GM19438 (cell line): ENCODE measurements around the gene HERC2.
"Not testable (repeated sequence)": the region's sequence is repeated elsewhere in the genome, so short reads cannot be mapped to it uniquely, and the experiment has no call there.

Source experiments
- ATAC-seq: cut with Tn5 transposase; IDR thresholded peaks from one replicate; pipeline ENCODE4 v1.9.1; 2021; ENCODE audit warnings: low read depth; ENCODE audit not compliant: unreplicated experiment

The HERC2 gene

DNA sequence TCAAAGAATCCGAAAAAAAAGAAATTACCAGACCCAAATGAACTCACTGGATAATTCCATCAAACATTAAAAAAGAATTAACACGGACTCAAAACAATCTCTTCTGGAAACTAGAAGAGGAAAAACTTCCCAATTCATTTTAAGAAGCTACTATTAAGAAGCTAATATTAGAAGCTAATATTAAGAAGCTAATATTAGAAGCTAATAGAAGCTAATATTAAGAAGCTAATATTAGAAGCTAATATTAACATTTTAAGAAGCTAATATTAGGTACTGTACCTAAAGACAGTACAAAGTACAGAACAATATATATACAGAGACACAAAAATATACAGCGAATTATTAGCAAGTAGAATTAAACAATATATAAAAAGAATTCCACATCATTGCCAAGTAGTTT is 35.9 kb downstream of the HERC2 start:
- no peak for ATAC-seq

DNA sequence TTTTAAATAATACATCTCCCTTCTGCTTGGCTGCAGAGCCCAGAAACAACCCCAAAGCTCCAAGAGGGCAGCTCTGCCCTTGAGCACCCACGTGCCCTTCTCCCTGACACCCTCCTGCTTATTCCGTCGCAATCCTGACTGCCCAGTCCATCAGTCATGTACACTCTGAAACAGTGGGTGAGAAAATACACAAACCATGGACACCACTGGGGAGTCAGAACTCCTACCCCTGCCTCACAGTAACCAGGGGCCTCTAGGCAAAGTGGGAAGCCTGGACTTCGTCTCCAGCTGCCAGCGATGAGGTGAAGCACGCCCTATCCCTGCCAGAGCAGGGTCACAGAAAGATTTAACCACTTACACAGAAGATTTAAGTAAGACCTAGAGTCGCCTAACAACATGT is 40.1 kb downstream of the HERC2 start:
- no peak for ATAC-seq

DNA sequence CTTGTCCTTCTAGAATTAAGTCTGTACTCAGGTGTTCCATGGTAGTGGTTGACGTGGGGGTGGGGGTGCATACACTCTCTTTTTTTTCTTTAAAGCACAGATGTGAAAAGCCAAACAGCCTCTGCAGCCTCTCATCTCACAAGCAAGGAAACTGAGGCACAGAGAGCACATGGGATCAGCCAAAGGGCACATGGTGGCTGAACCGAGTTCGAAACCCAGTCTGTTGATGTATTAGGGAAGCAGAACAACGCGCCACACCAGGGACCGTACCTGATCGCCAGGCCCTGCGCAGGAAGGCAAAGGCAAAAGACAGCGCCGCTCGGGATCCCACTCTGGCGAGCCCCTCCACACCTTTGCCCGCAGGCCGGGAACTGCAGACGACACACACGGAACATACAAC is 47.3 kb downstream of the HERC2 start:
- no peak for ATAC-seq

DNA sequence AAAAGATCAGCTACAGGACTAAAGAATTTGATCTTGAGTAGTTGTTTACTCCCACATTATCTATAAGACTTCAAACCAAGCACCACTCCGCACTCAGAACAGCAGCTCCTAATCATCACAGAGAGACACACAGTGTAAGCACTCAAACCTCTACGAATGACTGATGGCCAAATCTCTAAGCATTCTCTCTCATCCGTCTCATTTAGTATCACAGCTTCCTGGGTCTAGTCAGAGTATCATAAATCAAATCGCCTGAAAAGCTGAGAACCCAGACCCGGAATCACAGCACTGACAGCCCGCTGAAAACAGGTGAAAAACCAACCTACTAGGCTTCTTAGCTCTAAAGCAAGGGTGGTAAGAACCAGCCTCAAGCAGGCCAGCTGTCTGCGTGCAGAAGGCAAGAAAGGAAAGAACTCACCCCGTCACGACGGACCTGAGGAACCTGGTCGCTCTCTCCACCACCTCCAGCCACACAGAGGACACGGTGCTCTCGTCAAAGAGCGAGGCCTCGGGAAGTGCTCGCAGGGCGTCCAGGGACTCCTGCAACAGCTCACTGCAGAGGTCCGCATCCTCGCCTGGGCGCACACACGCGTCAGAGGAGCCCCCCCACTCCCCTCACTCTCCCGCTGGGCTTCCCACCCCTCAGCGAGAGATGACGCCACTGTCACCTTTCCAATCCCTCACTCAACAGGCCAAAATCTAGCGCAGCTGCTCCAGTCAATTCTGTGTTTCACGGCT is 47.9 kb downstream of the HERC2 start:
- no peak for ATAC-seq

DNA sequence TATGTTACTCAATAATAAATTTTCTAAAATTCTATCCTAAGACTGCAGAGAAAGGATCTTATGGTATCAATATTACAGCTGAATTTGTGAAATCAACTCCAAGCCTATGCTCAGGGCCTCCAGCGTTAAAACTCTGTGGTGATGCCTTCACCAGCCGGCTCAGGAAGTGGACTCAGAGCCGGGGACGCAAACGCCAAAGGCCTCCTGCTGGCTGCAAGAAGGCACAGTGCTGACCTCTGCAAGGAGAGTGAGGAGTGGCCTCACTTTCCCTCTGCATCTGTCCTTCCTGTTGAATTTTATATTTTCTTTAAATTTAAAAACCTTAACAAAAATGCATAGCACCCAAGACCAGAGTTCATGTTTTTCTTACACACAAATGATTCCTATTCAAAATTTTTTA is 48.5 kb downstream of the HERC2 start:
- ATAC-seq, result no peak

DNA sequence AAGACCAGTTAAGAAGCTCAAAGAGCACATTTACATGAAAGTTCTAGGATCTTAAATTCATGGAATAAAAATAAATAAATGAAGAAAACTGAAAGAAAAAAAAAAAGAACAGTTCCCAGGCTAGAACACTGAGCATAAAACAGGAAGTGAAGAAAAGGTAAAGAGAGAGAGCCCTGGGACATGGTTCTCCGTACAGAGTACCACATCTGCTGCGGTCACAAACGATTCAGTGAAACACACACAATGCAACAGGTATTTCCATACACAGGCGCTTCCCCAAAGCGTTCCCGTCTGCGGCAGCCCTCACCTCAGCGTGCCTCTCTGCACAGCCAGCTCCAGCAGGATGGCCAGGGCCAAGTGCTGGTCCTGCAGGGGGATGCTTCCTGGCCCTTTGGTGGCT is 49.4 kb downstream of the HERC2 start:
- no peak for ATAC-seq

DNA sequence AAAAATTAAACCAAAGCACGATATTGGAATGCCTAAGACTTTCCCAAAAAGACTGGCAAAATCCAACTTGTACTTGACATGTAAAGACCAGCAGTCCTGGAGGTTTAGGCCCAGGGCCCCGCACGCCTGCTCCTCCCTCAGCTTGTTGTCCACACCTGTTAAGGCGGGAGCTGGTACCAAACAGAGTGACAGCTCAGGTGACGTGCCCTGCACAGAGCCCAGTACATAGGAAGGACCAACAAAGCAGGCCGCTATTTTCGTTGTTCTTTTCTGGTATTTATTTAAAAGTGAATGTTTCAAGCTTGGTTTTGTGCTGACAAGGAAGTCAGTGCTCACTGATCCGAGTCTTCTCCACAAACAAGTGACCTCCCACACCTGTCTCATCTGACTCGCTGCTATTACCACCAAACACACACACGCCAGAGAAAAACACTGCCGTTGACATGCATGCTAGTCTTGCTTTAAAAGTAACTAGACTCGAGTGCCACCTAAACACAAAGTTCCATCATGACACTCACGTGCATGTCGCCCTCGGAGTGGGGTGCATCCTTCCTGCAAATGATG is 50.2 kb downstream of the HERC2 start:
- no peak for ATAC-seq

DNA sequence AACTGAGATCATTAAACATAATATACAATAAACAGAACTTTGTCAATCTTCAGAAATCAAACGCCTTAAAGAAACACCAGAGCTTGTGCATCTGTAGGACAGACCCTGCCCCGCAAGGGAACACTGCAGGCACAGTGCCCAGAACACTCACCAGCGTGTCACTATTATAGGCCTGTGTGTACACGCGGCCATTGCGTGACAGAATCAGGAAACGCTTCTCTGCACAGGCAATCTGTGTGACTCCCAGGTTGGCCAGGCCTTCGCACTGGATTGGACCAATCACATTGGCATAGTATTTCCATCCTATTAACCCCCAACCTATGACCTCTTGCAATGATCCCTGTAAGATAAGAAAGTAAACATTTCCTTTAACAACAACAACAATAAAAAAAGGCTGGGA is 52.9 kb downstream of the HERC2 start:
- no peak for ATAC-seq

DNA sequence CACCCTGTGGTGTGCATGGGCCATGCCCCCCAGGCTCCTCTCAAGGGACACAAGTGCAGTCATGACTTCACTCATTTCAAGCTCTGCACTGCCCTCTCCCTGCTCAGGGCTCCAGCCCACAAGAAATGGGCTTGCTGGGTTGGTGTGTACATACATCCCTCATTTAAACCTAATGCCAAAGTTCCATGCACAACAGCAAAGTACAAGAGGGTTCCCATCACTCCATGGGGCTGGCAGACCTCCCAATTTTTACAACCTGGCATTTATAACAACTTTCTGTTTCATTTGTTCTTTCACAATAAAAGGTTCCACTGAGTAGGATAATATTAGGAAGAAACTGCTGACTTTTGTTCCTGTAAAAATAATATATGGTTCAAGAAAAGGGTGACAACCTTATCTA is 54.3 kb downstream of the HERC2 start:
- no peak for ATAC-seq

DNA sequence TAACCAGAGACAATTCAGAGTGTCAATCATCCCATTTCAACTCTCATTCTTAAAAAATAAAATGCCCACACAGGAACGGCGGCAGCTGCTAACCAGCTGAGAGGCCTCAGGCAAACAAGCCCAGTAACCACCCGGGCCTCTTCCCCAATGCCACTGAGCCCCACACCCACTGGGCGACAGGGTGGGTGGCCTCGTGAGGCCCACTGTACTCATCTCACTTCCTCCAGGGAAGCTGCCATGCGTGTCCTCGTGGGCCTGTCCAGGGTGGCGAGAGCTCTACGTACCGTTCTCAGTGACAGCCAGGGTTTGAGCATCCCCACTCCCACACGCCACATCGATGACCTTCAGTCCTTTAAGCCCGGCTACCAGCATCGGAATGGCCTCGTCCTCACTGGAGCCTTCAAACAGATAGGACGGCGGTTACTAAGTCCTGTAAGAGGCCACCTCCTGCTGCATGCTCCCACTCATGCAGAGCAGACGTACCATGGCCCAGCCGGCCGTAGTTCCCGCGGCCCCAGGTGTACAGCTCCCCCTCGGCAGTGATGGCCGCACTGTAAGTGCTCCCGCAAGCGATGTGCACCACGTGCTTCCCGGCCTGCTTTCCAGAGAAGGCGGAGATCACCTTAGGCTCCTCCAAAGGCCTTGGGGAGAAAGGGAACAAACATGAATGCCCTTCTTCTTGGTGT is 56.5 kb downstream of the HERC2 start:
- no peak for ATAC-seq

DNA sequence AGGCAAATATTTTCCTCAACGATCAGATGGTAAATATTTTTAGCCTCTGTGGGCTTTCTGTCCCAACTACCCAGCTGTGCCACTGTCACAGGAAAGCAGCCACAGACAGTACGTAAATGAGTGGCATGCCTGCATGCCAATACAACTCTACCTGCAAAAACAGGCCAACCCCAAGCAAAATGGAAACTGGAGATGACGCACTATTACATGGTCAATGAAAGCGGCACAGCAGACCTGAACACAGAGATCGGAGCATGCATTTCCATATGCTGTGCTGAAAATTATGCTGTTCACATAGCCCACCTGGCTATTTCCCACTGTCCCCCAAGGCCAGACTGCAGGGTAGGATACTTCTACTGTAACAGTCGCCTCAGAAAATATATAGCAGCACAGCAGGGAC is 57.8 kb downstream of the HERC2 start:
- ATAC-seq, result no peak

DNA sequence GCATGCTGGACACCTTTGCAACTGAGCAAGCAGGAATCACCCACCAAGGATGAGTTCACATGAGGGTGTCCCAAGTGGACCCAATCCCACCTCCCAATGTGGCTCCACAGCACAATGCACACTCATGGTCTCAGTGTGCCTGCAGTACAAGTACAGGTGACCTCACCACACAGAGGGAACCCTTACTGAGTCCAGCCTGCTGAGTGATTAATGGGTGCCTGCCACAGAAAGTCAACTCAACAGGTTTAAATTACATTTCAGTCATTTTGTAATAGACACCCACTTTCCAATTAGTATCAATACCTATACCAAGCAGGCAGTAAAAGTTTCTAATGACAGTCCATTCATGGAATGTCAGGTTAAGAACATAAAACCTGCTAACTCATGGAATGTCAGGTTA is 59.5 kb downstream of the HERC2 start:
- ATAC-seq, result no peak

DNA sequence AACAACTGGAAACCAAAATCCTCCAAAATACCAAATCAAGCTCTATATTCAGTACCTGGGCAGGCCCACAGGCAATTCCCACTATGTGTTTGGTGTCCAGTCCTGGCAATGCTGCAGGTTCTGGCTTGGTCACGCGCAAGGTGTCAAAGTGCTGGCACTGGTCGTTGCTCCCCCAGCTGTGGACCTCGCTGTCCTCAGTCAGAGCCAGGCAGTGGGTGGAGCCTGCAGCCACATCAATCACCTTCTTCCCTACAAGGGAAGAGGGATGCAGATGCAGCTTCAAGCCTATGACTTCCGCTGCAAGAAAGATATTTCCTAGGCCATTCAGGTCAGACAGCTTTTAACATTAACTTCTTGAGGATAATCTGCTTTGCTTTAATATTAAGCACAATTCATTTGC is 61.3 kb downstream of the HERC2 start:
- ATAC-seq, result no peak

DNA sequence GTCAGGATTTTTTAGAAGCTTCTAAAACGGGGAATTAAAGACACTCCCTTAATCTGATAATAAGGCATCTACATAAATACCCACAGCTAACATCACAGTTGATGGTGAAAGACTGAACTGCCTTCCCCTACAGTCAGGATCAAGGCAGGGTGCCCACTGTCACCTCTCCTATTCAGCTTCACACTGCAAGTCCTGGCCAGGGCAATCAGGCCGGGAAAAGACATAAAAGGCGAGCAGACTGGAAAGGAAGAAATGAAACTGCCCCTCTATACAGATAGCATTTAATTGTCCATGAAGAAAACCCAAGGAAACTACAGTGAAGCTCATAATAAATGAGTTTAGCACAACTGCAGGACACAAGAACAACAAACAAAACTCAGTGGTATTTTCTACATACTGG is 61.7 kb downstream of the HERC2 start:
- no peak for ATAC-seq

DNA sequence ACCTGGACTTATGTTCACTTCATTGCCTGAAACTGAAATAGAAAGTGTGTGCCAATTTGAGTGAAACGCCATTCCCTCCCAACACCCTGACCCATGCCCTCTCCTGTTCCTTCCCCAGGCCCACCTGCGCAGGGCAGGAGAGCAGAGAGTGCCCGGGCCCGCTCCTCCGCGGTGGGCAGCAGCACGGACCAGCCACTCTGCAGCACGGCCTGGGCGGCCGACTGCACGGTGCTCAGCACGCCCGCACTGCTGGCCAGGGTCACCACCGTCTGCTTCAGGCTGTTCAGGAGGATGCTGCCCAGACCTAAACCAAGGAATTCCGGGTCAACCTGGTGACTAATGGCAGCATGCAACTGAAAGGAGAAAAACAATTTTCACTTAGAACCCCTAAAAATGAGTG is 66.0 kb downstream of the HERC2 start:
- no peak for ATAC-seq

DNA sequence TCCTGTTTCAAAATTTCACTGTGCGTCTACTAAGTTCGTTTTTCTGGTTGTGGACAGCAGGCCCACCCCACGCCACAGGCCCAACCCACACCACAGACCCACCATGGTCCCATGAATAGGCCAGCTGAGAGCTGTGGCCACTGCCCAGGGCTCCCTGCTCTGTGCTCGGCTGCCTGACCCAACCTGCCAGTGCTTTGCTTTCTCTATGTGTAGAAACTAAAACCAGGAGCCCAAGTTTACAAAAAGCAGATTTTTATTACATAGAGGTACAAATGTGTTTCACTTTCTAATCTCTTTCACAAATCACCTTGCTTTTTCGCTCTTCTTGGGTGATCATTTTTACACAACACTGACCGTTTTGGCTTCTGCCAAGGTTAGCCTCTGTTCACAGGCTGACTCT is 69.1 kb downstream of the HERC2 start:
- ATAC-seq, result no peak

DNA sequence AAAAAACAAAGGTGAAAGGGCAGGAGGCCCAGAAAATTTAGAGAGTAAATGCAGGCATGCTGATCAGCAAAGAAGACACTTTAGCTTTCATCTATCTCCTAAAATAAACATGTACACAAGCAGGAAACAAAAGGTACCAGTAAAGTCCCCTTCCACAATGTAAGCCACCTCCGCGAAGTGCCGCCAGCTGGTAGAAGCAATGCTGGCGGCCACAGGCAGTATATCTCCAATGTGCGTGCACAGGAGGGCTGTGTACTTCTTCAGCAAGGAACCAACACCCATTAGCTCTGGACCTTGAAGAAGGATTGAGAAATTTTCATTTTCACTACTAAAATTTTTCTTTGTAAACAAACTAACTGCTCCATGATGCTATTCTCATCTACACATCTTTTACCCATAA is 75.4 kb downstream of the HERC2 start:
- ATAC-seq, result no peak

DNA sequence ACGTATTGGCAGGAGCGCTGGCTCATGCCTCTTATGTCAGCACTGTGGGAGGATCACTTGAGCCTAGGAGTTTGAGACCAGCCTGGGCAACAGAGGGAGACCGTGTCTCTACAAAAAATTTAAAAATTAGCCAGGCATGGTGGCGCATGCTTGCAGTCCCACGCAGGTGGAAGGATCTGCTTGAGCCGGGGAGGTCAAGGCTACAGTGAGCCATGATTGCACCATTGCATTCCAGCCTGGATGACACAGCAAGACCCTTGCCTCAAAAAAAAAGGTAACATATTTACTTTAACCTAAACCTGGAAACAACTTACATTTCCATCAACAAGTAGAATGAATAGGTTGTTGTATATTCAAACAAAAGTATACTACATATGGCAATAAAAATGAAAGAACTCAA is 78.1 kb downstream of the HERC2 start:
- ATAC-seq, result no peak

DNA sequence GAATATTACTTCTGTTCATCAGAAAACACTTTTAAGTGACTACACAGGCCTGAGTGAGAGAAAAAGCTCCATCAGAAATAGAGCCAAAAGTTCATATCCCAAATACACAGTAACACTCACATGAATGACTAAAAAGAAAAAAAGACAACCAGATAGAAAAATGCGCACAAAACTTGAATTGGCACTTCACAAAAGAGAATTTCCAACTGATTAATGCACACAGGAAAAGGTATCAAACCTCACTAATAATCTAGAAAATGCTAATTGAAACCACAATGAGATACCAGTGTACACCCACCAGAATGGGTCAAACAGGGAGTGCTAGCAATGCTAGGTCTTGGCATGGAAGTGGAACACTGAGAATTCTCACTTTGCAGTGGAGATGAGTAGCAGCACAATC is 78.6 kb downstream of the HERC2 start:
- no peak for ATAC-seq

DNA sequence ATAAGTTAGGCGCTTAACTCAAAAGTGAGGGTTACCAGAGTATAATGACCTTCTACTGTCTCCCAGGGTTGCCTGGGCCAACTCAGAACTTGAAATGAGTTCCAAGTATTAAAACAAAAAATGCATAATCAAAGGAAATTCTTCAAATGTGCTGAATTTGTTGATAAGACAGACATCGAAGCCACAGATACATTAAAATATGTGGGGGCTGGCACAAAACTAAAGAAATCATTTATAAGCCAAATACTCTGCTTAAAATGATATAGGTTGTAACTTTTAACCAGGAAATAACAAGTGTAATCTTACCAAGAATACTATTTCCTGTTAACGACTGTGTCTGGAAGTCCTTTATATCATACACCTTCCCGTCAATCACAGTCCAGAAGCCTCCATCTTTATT is 83.7 kb downstream of the HERC2 start:
- not testable (repeated sequence) for ATAC-seq

DNA sequence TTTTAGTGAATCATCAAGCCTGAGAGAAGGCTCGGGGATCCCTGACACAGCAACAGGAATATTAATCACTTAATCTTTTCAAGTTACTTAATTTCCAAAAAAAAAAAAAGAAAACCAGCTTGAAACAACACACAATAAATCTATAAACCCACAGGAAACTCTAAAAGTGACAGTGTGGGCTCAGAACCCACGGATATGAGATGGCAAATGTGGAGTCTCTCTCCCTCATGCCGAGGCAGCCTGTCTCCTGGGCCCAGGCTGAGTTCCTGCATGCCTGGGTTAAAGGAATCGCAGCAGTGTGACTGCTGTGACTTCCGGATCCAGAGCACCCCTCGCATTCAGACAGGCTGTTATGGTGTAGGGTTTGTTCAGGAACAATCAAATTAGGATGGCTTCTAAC is 90.2 kb downstream of the HERC2 start:
- not testable (repeated sequence) for ATAC-seq

DNA sequence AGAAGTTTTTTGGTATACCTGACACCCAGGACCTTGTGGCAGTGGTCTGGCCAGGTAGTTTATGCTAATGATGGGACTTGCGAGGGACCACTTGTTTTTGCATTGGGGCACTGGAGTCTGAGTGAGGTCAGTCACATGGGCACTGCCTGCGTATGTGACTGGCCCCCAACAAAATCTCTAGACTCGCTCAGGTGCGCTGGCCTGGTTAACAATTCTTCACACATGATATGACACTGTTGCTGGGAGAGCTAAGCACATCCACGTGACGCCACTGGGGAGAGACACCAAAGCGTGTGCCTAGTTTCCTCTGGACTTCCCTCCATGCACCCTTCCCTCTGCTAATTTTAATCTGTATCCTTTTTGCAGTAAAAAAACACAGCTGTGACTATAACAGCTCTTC is 90.6 kb downstream of the HERC2 start:
- not testable (repeated sequence) for ATAC-seq
